ENCODE results near the gene EML1.
"Not testable (repeated sequence)": the region's sequence is repeated elsewhere in the genome, so short reads cannot be mapped to it uniquely, and the experiment has no call there.

The EML1 gene

DNA sequence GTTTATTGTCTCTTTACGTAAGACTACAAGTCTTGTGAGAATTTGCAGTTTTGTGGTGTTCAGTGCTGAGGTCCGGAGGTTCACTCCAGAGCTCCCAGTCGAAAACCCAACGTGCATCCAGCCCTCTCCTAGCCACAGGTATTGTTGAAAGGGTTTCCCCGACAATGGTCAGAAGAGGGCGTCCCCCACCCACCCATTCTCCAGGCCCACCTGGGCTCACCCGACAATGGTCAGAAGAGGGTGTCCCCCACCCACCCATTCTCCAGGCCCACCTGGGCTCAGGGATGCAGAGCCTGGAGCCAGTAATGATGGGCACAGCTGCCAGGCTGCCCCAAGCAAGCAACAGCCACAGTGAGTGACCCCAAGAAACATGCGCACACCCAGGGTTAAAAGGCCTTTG is 145.2 kb downstream of the EML1 start:
- no peak for DNase-seq (ENCODE audit: low spot score)

DNA sequence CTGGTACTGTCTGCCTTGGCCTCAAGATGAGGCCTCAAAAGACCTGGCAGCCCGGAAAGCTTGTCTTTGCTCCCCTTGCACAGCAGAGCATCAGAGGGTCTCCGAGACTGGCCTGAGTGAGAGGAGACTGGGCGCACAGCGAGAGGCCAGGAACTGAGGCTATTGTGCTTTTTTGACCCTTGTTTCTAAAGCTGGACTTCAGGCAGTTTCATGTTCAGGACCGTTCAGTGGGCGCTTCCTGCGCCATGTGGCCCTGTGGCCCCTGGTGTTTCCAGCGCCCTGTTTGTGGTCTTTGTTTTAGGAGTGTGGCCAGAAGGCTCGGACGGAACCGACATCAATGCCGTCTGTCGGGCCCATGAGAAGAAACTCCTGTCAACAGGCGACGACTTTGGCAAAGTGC is 145.7 kb downstream of the EML1 start:
- no peak for DNase-seq (ENCODE audit: low spot score)

GRCh38 chr14:99939421-99939820 is 146.2 kb downstream of the EML1 start:
- DNase-seq (ENCODE audit: low spot score), result no peak

DNA sequence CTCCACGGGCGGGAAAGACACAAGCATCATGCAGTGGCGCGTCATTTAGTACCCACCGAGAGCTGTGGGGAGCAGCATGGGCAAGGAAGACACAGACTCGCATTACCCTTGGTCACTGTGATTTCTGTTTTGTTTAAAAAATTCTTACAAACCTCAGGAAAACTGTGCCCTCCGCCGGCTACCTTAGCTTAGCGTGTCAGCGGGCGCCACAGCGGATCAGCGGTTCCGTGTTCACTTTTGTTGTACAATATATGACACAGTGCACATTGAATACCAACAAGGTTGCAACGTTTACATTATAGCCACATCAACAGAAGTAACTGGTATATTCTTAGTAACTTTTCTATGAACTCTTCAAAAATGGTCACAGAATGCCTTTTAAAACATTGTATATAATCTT is 146.9 kb downstream of the EML1 start:
- no peak for DNase-seq (ENCODE audit: low spot score)

DNA sequence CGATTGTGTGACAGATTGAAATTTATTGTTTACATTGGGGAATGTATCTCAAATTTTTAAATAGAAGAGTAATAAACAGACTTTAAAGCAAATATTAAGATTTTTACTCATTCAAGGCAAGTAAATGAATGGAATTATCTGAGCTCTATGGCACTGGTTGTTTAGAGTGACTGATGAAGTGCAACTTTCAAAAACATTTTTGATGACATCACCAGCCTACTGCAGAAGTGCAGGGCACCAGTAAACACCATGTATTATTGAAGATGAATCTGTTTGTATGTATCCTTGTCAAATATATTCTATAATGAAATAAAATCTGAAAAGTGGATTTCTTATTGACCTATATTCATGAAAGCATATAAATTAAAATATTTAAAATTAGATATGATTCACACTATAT is 148.0 kb downstream of the EML1 start:
- no peak for DNase-seq (ENCODE audit: low spot score)

- DNase-seq (ENCODE audit: low spot score), result no peak
Measured at GRCh38 chr14:99943620-99944019, 150.4 kb downstream of the EML1 start.

DNA sequence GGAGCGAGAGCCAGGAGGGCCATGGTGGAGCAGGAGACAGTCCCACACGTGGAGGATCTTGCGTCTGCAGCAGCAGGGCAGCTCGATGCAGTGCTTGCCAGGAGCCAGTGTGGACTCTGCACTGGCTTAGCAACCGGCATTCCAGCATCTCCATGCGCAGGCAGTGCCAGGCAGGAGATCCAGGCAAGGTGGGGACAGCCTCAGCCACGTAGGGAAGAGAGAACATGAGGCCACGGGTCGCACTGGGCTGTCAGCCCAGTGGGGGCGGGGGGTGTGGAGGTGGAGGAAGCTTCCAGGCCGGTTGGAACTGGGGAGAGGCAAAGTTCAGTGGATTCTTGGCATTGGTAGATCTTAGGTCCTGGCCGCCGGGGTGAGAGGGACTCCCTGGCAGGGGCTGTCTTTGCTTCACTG is 151.0 kb downstream of the EML1 start:
- no peak for DNase-seq (ENCODE audit: low spot score)

- no peak for DNase-seq (ENCODE audit: low spot score)
Measured at GRCh38 chr14:99945732-99946651, 152.8 kb downstream of the EML1 start.

GRCh38 chr14:99946652-99947489 is 153.7 kb downstream of the EML1 start:
- peak; percentile 71 for DNase-seq (ENCODE audit: low spot score)

DNA sequence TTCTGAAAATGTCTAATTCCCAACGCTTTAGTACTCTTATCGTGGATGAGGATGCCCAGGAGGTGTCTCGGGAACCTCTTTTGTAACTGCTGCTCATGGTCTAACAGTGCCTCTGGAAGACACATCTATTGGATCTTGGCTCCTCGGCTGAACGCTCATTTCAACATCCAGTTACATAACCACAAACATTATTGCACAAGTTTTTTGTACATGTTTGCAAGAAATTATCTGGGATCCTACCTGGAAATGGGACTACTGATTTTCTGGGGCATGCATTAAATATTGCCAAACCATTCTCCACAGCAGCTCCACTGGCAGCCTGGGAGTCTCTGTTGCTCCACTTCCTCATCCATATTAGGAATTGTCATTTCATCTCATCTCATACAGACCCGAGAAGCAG is 154.5 kb downstream of the EML1 start:
- DNase-seq (ENCODE audit: low spot score), result no peak

DNA sequence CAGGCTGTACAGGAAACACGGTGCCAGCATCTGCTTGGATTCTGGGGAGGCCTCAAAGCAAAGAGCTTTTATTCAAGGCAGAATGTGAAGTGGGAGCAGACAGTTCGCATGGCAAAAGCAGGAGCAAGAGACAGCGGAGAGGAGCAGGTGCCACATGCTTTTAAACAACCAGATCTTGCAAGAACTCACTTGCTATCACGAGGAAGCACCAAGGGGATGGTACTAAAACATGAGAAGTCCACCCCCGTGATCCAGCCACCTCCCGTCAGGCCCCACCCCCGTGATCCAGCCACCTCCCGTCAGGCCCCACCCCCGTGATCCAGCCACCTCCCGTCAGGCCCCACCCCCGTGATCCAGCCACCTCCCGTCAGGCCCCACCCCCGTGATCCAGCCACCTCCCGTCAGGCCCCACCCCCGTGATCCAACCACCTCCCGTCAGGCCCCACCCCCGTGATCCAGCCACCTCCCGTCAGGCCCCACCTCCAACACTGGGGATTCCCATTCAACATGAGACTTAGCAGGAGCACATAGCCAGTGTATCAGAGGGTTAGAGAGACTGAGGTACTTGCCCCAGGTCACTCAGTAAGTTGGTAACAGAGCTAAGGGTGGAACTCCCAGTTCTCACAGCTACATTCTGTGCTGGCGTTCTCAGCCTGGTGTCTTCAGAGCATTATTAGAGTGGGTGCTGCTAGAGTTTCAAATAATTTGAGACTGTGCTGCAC is 156.0 kb downstream of the EML1 start:
- not testable (repeated sequence) for DNase-seq (ENCODE audit: low spot score)

- no peak for DNase-seq (ENCODE audit: low spot score)
Measured at GRCh38 chr14:99950181-99950580, 157.0 kb downstream of the EML1 start.

DNA sequence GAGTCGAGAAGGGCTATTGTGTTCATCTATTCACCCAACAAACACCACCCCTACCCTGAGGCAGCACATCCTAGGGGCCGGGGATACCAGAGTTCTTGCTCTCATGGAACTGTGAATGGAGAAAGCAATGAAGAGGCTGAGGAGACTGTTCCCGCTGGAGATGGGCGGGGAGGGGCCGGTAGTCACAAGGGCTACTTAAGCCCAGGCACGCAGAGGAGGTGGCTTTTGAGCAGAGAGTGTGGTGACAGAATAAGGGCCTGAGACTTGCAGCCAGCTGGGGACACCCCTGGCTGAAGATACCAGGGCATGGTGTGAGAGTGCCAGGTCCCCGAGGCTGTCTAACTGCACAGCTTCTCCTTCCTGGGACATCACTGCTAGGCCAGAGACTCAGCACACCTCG is 157.9 kb downstream of the EML1 start:
- DNase-seq (ENCODE audit: low spot score), result no peak

GRCh38 chr14:99952039-99952438 is 158.8 kb downstream of the EML1 start:
- no peak for DNase-seq (ENCODE audit: low spot score)

DNA sequence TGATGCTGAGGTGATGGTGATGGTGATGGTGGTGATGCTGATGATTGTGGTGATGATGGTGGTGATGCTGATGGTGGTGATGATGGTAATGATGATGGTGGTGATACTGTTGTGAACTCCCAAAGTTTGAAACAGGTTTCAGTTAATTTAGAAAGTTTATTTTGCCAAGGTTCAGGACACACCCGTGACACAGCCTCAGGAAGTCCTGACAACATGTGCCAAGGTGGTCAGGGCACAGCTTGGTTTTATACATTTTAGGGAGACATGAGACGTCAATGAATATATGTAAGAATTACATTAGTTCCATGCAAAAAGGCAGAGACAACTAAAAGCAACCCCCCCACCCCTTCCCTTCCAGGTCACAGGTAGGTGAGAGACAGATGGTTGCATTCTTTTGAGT is 159.2 kb downstream of the EML1 start:
- no peak for DNase-seq (ENCODE audit: low spot score)

DNA sequence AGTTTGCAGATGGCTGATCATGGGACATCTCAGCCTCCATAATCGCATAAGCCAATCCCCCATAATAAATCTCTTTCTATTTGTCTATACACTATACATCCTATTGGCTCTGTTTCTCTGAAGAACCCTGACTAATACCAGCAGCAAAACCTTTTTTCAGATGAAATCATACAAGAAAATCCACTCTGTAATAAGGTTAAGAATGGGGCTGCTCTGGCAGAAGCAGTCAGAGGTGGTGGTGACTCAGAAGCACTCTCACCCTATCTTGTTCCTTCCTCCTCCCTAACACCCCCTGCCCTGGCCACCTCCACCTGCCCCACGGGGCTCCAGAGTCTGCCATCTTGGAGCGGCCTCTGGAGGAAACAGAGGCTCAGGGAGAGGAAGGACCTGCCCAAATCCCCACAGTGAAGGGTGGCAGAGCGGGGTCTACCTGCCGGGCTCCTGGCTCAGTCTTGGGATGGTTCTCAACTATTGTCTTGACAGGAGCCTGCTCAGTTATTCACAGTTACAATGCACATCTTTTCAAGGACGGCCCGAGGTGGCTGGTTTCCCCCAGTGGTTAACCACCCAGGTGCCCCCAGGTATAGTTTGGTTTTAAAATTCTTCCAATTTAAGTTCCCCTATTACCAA is 162.7 kb downstream of the EML1 start:
- no peak for DNase-seq (ENCODE audit: low spot score)

- DNase-seq (ENCODE audit: low spot score), result no peak
Measured at GRCh38 chr14:99958380-99958779, 165.2 kb downstream of the EML1 start.

GRCh38 chr14:99961826-99962518 is 168.8 kb downstream of the EML1 start:
- DNase-seq (ENCODE audit: low spot score), result no peak

DNA sequence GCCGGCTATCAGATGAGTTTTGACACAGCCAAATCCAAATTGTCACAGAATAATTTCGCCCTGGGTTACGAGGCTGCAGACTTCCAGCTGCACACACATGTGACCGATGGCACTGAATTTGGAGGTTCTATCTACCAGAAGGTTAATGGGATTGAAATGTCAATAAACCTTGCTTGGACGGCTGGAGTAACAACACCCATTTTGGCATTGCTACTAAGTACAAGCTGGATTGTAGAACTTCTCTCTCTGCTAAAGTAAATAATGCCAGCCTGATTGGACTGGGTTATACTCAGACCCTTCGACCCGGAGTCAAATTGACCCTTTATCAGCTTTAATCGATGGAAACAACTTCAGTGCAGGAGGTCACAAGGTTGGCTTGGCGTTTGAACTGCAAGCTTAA is 171.8 kb downstream of the EML1 start:
- no peak for DNase-seq (ENCODE audit: low spot score)

GRCh38 chr14:99966037-99966835 is 173.0 kb downstream of the EML1 start:
- DNase-seq (ENCODE audit: low spot score), result no peak

DNA sequence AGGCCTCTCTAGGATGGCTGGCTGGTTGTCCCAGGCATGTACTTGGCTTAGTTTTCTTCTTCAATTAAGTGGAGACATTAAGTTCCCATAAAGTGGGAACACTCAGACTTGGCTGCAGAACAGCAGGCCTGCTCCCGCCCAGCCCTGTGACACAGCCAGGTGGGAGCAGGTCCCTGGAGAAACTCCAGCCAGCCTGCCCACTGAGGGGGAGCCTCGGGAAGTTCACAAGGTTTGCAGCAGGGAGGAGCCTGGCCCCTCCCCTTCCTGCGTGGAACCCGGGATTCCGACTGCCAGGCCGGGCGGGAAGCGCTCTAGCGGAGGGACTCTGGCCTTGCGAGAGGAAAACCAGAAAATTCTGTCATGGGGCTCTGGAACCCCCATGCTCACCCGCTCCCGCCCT is 173.7 kb downstream of the EML1 start:
- no peak for DNase-seq (ENCODE audit: low spot score)

Data from germinal center (tissue), 1 donor.